ENCODE data around the gene QSOX2.
A peak's percentile ranks its signal among the peaks of the same experiment; 100 is the strongest.

Gene QSOX2

GRCh38 chr9:136245219-136246150 is at the start of gene QSOX2:
TSS of gene QSOX2 (minus strand) at chr9:136245812. CDS start at chr9:136245803, 9 bp downstream.
- DNase-seq, result peak; percentile 93

DNA sequence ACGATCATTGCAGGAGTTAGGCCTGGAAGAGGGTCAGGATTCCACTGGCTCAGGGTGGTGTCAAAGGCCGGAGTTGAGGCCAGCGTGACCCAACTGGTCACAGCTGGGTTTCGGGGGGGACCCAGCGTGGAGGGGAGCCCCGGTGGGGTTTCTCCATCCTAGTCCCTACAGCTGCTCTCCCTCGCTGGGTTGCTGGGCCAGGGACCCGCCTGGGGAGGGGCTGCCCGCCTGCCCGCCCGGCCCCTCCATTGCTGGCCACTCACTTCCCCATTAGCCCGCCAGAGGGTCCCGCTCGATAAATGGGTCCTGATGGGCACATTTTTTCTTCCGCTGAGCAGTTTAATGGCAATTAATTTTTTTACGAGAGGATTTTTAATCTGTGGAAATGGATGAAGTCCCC is 49.4 kb upstream of the QSOX2 start:
- DNase-seq, result no peak

DNA sequence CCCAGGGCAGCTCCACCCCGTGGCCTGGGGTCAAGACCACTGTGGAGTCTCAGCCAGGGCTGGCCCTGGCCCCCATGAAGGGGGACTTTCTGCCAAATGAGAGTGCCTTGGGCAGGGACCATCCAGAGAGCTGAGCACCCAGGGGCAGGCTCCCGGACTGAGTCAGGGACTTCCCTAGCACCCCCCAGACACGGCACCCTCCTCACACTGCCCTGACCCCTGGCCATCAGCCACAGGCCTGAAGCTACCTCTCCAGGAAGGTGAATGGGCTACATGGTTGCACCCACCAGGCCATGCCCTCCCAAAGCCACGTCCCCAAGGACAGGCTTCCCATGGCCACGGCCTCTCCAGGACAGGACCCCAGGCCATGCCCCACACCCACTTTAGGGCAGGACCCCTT is 48.8 kb upstream of the QSOX2 start:
- DNase-seq, result no peak

DNA sequence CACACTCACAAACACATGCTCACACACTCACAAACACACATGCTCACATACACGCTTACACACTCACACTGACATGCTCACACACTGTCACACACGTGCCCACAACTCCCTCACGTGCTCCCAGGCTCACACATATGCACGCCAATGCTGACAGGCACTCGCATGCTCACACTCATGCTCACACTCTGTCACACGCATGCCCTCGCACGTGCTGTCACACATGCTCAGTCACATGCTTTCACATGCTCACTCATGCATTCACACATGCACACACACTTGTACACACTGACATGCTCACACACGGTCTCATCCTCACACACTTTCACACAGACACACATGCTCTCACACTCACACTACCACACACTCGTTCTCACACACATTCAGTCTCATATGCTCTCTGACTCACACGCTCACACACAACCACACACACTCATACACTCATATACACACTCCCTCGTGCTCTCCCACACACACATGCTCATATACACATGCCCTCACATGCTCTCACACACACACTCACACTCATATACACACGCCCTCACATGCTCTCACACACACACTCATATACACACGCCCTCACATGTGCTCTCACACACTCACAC is 48.0 kb upstream of the QSOX2 start:
- no peak for DNase-seq

- peak; percentile 44 for DNase-seq
Observed at GRCh38 chr9:136292591-136293448, 47.2 kb upstream of the QSOX2 start.

GRCh38 chr9:136292026-136292538 is 46.5 kb upstream of the QSOX2 start:
- DNase-seq, result no peak

DNA sequence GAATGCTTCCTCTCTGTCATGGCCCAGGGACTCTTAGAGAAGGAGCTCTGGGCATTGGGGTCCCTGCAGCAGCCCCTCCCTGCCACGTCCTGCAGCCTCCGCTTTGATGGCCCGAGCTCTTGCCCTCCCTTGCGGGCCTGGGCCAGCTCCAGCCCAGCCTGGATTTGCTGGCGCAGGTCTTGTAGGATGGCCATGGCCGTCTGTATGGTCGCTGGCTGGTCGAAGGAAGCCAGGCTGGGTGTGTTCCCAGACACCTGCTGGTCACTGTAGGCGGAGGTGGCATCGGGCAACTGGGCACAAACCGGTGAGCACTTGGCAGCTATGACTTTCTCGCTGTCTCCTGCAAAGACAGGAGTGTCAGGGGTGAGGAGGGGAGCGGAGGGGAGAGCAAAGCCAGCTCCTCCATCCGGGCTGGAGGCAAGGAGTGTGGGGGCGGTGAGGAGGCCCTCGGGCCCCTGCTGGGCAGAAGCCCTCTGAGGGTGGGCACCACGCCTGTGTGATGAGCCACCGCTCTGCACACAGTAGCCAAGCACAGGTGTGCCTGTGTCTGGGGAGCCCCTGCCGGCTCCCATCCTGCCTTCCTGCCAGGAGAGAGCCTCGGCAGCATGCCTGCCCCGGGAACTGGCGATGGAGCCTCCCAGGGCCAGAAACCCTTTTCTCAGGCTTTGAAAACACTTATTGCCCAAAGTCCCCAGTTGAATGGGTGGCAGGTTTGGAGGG is 45.9 kb upstream of the QSOX2 start:
- DNase-seq, result no peak

- no peak for DNase-seq
Observed at GRCh38 chr9:136290508-136291000, 44.9 kb upstream of the QSOX2 start.

DNA sequence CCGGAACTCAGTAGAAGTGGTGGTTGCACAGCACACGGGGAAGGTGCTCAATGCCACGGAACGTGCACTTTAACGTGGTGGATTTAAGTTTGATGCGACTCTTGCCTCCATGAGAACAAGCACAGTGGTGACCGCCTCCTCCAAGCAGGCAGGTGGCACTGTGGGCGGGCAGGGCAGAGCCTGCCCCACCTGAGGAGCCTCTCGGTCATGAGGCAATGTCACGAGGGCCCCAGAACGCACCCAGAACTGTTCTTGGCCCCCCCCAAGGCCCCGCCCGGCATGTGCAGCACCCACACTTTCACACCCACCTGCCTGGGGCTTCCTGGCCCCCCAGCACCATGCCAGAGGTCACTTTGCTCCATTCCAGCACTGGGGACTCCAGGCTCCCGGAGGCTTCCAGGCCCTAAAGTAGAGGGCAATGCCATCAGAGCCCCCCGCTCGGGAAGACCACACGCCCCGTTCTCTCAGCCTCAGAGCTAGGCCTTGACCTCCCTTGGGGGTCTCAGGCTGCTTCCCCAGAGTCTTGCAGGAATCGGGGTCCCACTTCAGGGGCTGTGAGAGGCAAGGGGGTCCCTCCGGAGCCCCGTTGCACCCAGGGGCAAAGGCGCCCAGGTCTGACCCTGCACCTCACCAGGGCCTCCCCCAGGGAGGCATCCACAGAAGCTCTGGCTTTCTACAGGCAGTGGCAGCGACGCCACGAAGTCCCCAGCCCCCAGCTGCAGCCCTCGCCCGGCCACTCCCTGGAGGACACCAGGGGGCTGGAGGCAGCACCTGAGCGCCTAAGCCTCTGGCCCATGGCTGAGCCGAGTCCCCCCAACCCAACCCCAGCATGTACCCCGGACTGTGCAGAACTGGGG is 44.3 kb upstream of the QSOX2 start:
- no peak for DNase-seq

- DNase-seq, result no peak
Observed at GRCh38 chr9:136287960-136288753, 42.5 kb upstream of the QSOX2 start.

- no peak for DNase-seq
Observed at GRCh38 chr9:136286987-136287379, 41.4 kb upstream of the QSOX2 start.

GRCh38 chr9:136286359-136286986 is 40.9 kb upstream of the QSOX2 start:
- DNase-seq, result no peak

GRCh38 chr9:136285501-136286358 is 40.1 kb upstream of the QSOX2 start:
- no peak for DNase-seq

- no peak for DNase-seq
Observed at GRCh38 chr9:136284951-136285350, 39.3 kb upstream of the QSOX2 start.

- no peak for DNase-seq
Observed at GRCh38 chr9:136284311-136284710, 38.7 kb upstream of the QSOX2 start.

DNA sequence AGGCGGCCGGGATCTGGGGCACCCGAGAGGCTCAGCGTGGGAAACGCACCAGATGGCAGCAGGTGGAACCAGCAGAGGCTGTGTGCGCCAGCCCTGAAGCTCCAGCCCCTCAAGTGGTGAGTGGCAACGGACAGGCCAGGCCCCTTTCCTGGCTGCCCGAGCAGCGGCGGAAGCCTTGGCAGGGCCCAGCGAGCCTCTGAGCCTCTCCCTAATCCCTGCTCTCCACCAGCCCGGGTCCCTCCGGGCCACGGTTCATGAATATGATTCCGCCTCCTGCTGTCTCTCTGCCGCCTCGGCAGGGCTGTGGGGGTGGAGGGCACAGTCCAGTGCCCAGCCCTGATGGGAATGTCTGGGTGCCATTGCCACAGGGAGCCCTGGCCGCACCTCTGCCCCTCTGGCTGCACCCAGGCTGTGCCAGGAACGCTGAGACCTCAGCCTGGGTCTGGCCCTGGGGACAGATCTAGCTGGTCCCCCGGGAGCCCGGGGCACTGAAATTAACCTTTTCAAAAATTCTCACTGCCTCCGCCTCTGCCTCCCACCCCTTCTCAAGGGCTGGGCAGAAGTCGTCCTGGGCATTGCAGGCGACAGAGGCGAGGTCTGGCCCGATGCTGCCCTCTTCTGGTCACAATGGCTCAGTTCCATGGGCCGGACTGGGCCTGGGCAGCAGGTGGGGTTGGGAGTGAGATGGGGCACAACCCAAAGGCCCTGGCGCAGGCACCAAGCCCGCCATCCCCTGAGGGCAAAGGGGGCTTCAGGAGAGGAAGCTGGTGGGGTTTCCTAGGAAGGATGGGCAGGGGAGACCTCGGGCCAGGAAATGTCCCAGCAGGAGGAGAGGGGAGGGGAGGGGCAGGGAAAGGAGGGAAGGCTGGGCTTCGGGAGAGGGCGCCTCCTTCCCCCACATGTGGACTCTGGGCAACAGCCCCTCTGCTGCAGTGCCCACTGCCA is 38.0 kb upstream of the QSOX2 start:
- peak; percentile 71 for DNase-seq

DNA sequence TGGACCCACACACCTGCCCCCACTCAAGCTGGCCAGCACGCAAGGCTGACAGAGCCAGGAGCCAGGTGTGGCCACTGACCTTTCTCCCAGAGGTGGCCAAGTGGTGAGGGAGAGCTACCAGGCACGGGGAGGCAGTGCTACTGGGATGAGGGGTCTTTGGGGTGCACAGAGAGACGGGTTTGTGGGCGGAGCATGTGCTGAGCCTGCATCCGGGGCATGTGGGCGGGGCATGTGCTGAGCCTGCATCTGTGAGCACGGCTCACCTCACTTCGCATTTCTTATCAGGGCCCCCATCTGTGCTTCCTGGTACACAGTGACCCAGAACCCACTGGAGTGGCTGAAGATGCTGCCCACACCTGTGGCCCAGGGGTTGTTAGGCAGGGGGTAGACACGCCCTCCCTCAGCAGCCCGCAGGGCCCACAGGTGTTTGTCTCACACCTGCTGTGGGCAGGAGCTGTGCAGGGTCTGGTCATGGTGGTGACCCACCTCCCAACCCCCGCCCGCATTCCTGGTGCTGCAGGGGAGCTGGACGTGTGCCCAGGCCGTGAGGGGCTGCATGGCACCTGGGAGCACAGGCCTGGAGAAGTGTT is 36.8 kb upstream of the QSOX2 start:
- DNase-seq, result no peak
